ENCODE results near the gene KCND2. TPM values are rescaled to one million over a fixed set of nuclear protein-coding genes. Genes with fewer than 3 reads are reported as not detected.

The KCND2 gene
- polyA plus RNA-seq, 1 donor, result 1.2 TPM

DNA sequence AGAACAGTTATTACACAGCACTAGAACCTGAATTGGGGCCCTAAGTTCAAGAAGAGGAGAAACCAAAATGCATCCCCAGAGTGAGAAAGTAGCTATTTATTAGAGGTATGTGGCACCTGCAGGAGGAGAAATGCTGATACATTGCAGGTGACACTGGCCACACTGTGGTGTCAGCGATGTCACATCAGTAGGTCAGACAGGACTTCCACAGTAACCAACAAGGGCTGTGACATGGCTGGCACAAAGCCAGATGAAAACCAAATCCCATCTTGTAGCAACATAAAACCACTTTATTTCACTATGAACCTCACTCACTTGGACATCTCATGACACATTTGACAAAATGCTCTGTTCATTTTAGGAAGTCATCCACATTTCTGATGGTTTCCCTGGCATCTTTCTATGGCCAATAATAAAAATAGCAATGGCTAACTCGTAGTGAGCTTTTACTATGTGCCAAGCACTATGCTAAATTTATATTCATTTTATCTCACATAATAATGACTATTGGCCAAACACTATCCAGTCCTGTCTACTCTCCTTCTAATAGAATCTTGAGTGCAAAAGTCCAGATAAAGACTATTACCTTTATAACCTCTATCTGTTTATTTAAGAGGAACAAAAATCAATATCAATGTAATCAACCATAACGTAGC is 430.7 kb downstream of the KCND2 start:
- no peak for DNase-seq (ENCODE audit: low read depth)

GRCh38 chr7:120709252-120709971 is 436.4 kb downstream of the KCND2 start:
- no peak for DNase-seq (ENCODE audit: low read depth)

- DNase-seq (ENCODE audit: low read depth), result no peak
Measured at GRCh38 chr7:120709972-120710320, 437.0 kb downstream of the KCND2 start.

- DNase-seq (ENCODE audit: low read depth), result no peak
Measured at GRCh38 chr7:120714945-120715344, 442.0 kb downstream of the KCND2 start.

DNA sequence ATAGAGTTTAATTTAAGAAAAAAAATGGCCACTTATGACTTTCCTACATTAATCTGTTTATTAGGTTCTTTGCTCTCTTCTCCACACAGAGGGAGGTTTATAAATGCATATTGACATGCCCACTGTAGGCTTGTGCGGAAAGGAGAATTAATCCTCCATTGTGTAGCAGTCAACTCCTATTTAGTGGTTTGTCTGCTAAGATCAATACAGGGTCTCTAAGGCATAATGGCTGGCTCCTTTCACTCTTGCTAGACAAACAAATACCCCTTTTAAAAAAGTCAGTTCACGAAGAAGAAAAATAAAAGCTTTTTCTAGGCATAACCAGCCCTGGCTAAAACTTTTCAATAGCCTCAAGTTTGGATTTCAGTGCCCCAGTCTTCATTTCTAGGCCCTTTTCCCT is 443.3 kb downstream of the KCND2 start:
- no peak for DNase-seq (ENCODE audit: low read depth)

DNA sequence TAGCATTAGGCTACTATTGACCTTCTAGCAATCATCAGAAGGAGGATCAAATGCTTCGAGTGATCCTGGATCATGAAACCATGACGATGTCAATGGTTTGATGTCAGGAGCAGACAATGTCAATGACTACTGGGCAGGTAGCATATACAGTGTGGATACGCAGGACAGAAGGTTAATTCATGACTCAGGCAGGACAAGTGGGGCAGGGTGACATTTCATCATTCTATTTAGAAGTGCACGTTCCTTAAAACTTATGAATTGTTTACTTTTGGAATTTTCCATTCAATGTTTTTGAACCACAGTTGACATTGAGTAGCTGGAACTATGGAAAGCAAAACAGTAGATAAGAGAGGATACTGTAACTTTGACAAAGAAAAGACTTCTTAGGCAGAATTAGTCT is 444.2 kb downstream of the KCND2 start:
- no peak for DNase-seq (ENCODE audit: low read depth)

DNA sequence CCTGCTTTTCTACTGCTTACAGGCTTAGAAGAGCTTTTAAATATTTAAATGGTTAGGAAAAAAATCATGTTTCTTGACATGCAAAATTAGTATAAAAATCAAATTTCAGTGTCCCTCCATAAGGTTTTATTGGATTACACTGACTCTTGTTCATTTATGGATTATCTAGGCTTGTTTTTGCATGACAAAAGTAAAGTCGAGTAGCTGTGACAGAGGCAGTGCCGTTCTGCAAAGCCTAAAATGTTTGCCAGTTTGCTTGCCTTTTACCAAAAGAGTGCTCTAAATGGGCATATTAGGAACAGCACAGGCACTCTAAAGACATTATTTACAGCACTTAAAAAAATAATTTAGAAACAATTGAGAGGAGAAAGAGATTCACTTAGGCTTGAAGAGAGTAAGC is 445.4 kb downstream of the KCND2 start:
- no peak for DNase-seq (ENCODE audit: low read depth)

DNA sequence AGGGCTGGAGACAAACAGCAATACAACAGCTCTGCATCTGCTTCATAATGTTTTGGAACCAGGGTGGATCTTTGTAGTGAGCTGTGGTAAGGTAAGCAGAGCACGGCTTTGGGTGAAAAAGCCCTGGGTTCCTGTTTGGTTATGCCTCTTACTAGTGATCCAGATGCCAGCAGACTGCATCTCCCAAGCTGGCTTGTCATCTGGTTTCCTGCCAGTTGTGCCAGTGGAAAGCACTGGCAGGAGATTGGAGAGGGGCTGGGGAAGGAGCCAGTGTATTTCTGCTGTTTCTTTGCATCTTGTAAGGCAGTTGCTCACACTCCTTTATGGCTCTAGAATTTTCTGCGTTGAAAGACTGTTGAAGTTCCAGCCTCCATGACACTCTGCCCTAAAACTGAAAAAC is 447.3 kb downstream of the KCND2 start:
- DNase-seq (ENCODE audit: low read depth), result no peak

- no peak for DNase-seq (ENCODE audit: low read depth)
Measured at GRCh38 chr7:120723465-120724385, 450.8 kb downstream of the KCND2 start.

- no peak for DNase-seq (ENCODE audit: low read depth)
Measured at GRCh38 chr7:120724448-120724847, 451.5 kb downstream of the KCND2 start.

DNA sequence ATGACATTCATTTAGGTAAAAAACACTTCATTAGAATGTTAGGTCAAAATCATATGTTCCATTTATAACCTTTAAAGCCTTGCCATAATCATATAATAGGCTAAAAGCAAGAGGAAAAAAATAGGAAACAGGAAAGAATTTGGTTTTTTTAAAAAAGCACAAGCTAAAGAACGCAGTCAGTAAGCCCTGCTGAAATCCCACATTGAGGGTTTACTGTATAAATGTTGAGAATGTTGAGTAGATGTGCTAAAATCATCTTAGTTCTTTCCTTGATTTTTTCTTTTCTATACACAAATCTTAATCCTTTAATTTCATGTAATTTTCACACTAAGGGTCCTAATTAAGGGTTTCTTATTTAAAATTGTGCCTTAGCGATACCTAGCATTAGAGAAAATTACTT is 452.0 kb downstream of the KCND2 start:
- no peak for DNase-seq (ENCODE audit: low read depth)

DNA sequence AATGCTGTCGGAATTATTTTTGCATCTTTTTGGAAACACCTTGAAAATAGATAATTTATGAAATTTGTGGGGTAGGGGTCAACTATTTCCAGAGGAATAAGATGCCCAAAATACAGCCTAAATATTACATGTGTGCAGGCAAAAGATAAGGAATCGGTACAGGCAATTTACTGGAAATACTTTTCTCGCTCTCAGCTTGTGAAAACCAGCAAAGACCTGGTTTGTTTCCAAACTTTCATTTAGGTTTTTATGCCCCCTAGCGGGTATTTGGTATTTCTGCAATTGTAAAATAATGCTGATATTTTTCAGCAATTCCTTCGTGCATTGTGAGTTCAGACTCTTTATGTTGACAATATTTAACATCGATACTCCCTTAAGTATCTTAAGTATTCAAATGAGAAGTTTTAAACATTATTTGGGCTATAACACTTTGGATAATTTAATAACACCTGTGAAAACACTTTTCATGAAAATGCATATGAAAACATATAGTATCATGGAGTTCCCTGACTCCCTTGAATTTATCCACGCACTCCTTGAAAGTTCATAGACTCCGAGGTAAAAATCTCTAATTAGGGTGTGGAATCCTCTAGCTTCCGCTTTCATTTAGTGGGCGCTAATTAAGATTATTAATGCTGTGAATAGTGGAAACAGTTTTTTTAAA is 452.5 kb downstream of the KCND2 start:
- DNase-seq (ENCODE audit: low read depth), result peak; percentile 29

DNA sequence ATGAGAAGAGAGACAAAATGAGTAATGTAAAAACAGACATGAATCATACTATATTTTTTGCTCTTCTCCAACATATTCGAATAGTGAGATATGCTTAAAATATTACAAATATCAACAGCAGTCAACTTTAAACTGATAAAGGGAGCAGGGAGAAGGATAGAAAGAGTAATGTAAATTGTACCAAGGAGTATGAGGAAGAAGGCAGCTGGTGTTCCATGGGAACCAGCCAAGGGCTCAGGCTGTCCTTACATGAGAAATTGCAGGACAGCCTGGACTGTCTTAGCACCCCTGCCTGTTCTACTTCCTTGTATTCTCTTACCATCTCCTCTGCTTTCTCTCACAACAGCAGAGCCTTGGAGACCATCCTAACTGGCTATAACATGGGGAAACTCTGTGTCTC is 456.3 kb downstream of the KCND2 start:
- no peak for DNase-seq (ENCODE audit: low read depth)

- no peak for DNase-seq (ENCODE audit: low read depth)
Measured at GRCh38 chr7:120731271-120731670, 458.3 kb downstream of the KCND2 start.

GRCh38 chr7:120732256-120732655 is 459.3 kb downstream of the KCND2 start:
- DNase-seq (ENCODE audit: low read depth), result no peak

- no peak for DNase-seq (ENCODE audit: low read depth)
Measured at GRCh38 chr7:120733143-120733542, 460.2 kb downstream of the KCND2 start.

DNA sequence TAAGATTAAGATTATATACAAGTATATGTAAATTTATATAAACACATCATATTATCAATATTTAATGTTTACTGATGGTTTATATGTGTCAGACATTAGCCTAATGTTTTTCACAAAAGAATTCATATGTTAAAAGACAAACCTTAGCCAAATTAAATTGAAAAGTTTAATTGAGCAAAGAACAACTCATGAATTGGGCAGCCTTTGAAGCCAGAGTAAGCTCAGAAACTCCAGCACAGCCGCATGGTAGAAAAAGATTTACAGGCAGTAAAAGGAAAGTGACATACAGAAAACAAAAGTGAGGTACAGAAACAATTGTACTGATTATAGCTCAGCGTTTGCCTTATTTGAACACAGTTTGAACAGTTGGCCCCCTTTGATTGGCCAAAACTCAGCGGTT is 460.9 kb downstream of the KCND2 start:
- DNase-seq (ENCODE audit: low read depth), result no peak

- DNase-seq (ENCODE audit: low read depth), result no peak
Measured at GRCh38 chr7:120735791-120736190, 462.8 kb downstream of the KCND2 start.

- DNase-seq (ENCODE audit: low read depth), result no peak
Measured at GRCh38 chr7:120738816-120739215, 465.8 kb downstream of the KCND2 start.

DNA sequence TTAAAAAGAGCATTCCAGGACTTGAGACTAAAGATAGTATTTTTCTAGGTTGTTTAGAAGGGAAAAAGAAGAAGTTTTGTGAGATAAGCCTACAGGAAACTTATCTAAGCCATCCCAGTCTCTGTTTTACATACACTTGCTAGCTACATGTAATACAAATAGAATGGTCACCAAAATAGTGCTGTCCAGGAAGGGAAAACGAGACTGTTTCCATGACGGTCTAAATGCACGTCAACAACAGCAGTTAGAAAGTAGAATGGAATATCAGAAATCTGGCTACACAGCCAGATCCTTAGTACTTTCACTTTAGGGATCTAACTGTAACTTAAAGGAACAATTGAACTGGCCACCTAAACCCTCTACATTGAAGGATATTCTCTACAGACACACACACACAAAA is 467.4 kb downstream of the KCND2 start:
- DNase-seq (ENCODE audit: low read depth), result peak; percentile 76

DNA sequence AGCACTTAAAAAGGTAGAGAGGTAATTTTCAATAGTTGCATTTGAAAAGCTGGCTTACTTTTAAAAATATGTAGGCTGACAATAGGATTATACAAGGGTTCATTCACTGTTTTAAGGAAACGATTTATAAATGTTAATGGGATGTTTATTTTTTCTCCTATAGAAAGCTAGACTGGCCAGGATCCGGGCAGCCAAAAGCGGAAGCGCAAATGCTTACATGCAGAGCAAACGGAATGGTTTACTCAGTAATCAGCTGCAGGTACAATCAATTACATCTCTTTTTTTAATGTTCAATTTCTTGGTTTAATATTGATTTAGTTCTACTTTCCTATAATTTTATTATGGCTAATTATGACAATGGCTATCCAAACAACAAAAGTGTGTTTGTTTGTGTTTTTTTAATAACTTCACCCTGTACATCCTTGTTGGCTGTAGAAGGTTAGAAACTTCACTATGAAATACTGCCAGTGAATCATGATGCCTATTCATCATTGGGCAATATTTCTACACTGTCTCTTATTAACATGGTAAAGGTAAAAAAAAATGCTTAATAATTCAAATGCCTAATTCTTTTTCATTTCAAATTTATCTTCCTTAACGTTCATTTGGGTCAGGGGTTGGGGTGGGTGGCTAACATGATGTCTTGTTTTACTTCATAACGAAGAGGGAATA is 468.5 kb downstream of the KCND2 start:
- DNase-seq (ENCODE audit: low read depth), result no peak

DNA sequence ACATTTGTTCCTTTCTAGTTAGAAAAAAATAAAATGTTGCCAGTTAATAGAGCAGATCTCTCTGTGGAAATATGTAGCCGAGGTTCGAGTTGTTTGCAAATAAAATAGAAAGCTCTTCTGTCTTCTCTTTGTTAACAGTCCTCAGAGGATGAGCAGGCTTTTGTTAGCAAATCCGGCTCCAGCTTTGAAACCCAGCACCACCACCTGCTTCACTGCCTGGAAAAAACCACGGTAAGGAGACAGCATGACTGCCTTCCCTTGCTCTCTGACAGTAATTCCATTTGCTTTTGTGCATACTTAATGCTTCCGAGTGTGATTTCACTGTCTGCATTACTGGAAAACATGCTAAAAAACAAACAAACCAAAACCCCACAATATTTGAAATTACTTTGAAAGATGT is 469.4 kb downstream of the KCND2 start:
- no peak for DNase-seq (ENCODE audit: low read depth)
